Esophagus squamous epithelium (tissue), 5 donors: ENCODE measurements around the gene PXYLP1. TPM values are rescaled to one million over a fixed set of nuclear protein-coding genes. Genes with fewer than 3 reads are reported as not detected.

Experiments used
- DNase-seq: peaks from one replicate; lab custom pipeline; 2025; lab: John Stamatoyannopoulos, UW
- H3K27ac ChIP-seq, 4 donors: fragments of 200-600 bp; sonication (generic); one replicate each; pipeline ENCODE4 v1.5.1; 2016 to 2019; ENCODE audit warnings: mild to moderate bottlenecking in 1 of 4
- H3K27me3 ChIP-seq, 4 donors: fragments of 200-600 bp; sonication (generic); 1 replicate in 3 of 4; 2 replicates in 1 of 4; pipeline versions ENCODE4 v1.5.1 to v1.6.0; 2017 to 2021; ENCODE audit warnings: antibody characterized with exemption in 1 of 4
- H3K36me3 ChIP-seq, 3 donors: fragments of 200-600 bp; sonication (generic); one replicate each; pipeline ENCODE4 v1.5.1; 2016 to 2019
- H3K4me1 ChIP-seq, 3 donors: fragments of 200-600 bp; sonication (generic); one replicate each; pipeline ENCODE4 v1.5.1; 2017 to 2019
- H3K4me3 ChIP-seq, 4 donors: fragments of 200-600 bp; sonication (generic); 1 replicate in 3 of 4; 2 replicates in 1 of 4; pipeline ENCODE4 v1.5.1; 2016 to 2019; ENCODE audit warnings: mild to moderate bottlenecking in 2 of 4, moderate library complexity in 1 of 4
- H3K9me3 ChIP-seq, 3 donors: fragments of 200-600 bp; sonication (generic); one replicate each; pipeline ENCODE4 v1.5.1; 2016 to 2019
- CTCF ChIP-seq, 6 experiments: fragments of 450-650 bp in 4 of 6; fragments of 200-600 bp in 2 of 6; sonication (generic) in 2 of 6; IDR thresholded peaks; one replicate each; pipeline ENCODE4 v1.5.1; 2016 to 2019; ENCODE audit warnings: antibody characterized with exemption in 6 of 6, mild to moderate bottlenecking in 4 of 6, moderate library complexity in 4 of 6
- POLR2A ChIP-seq, 4 donors: fragments of 450-650 bp; IDR thresholded peaks; one replicate each; pipeline ENCODE4 v1.6.1; 2017; ENCODE audit warnings: antibody characterized with exemption in 4 of 4, mild to moderate bottlenecking in 4 of 4, moderate library complexity in 3 of 4
- WGBS, 2 donors: methylation state at CpG; one replicate each; pipeline ENCODE4 v1.1.5; 2018; 5-methylcytosine and 5-hydroxymethylcytosine counted together
- intact Hi-C: fragments of 100-400 bp; cut with DNase I; formaldehyde crosslinking; loops from one replicate; pipeline ENCODE4 v1.15.0; 2022
- total RNA-seq, 4 donors: library from RNA; depleted of rRNA; stranded (reverse); fragments of >200 nt; gene quantifications; one replicate each; pipeline ENCODE4 v1.1.0, GENCODE V29; 2016
- donor health status: DM: yes; HTN: yes; CAD: no.

The PXYLP1 gene
- total RNA-seq, 4 donors from 2014 or later = 2.9 to 7.8 (median 4.1) TPM

GRCh38 chr3:141302364-141303141 is 70.9 kb downstream of the PXYLP1 start:
- Histone ChIP-seq H3K9me3 (no peaks in the 10 kb centered on the region), H3K36me3 (no peaks in the 10 kb centered on the region), H3K27ac (peak overlapping the region in 1 of 4 donors; percentile 1), H3K4me1 (peaks cover 0 to 16% (median 0%) of the 10 kb centered on the region in 3 donors), H3K27me3 (no peaks in the 10 kb centered on the region), H3K4me3 (no peak overlapping the region)
- intact Hi-C loops = loop anchor here (10.0 kb wide), 1 partner anchor 262 kb away; no protein-coding TSS in a partner anchor
- TF ChIP-seq POLR2A (IDR thresholded peaks at IDR 0.05) (no peak), CTCF (IDR thresholded peaks at IDR 0.05) (no peak)
- DNase-seq = no peak
- 26 to 51% methylated on average over 3 to 6 of the region's 7 CpGs for WGBS, 2 donors

GRCh38 chr3:141303481-141304223 is 72.0 kb downstream of the PXYLP1 start:
- intact Hi-C loops = loop anchor here (10.0 kb wide), 1 partner anchor 261 kb away; no protein-coding TSS in a partner anchor
- H3K36me3 ChIP-seq = no peaks in the 10 kb centered on the region
- no peaks in the 10 kb centered on the region for H3K9me3 ChIP-seq
- TF ChIP-seq POLR2A (IDR thresholded peaks at IDR 0.05) (no peak), CTCF (IDR thresholded peaks at IDR 0.05) (peak; percentile 75 to 87 (median 83))
- no peak for DNase-seq
- H3K27me3 ChIP-seq = no peaks in the 10 kb centered on the region
- peaks cover 0 to 21% (median 0%) of the 10 kb centered on the region in 3 donors for H3K4me1 ChIP-seq
- no peak overlapping the region for H3K27ac ChIP-seq
- 59 to 64% methylated on average over 6 to 7 of the region's 13 CpGs for WGBS, 2 donors
- no peak overlapping the region for H3K4me3 ChIP-seq

GRCh38 chr3:141305436-141305835 is 73.8 kb downstream of the PXYLP1 start:
- Histone ChIP-seq H3K4me3 (no peak overlapping the region), H3K27ac (no peak overlapping the region), H3K36me3 (no peaks in the 10 kb centered on the region), H3K27me3 (no peaks in the 10 kb centered on the region), H3K4me1 (peaks cover 0 to 23% (median 0%) of the 10 kb centered on the region in 3 donors), H3K9me3 (no peaks in the 10 kb centered on the region)
- TF ChIP-seq POLR2A (IDR thresholded peaks at IDR 0.05) (no peak), CTCF (IDR thresholded peaks at IDR 0.05) (peak in 1 of 6 experiments; percentile 7)
- intact Hi-C loops = loop anchor here (5.0 to 10.0 kb wide), 2 partner anchors 157 to 259 kb away; no protein-coding TSS in a partner anchor
- DNase-seq = no peak

- intact Hi-C loops = loop anchor here (5.0 to 10.0 kb wide), 2 partner anchors 156 to 259 kb away; no protein-coding TSS in a partner anchor
- no peak for DNase-seq
- no peaks in the 10 kb centered on the region for H3K36me3 ChIP-seq
- H3K4me3 ChIP-seq = no peak overlapping the region
- no peaks in the 10 kb centered on the region for H3K9me3 ChIP-seq
- no peak for TF ChIP-seq POLR2A (IDR thresholded peaks at IDR 0.05)
- no peak for TF ChIP-seq CTCF (IDR thresholded peaks at IDR 0.05)
- 77 to 79% methylated on average over 5 of the region's 5 CpGs for WGBS, 2 donors
- H3K27ac ChIP-seq = no peak overlapping the region
- H3K27me3 ChIP-seq = no peaks in the 10 kb centered on the region
- peaks cover 0 to 30% (median 4%) of the 10 kb centered on the region in 3 donors for H3K4me1 ChIP-seq
These were observed 74.7 kb downstream of the PXYLP1 start for GRCh38 chr3:141306276-141306675.
